PC-9 (cell line): Measurements from ENCODE around the gene ERGIC1. TPM values are rescaled to one million over a fixed set of nuclear protein-coding genes. Genes with fewer than 3 reads are reported as not detected.

Experiments
- BruUV-seq: library from RNA; stranded (reverse); fragments of 400-500 nt; replicated peaks from 2 replicates; lab custom pipeline; 2021; lab: Mats Ljungman, UMichigan
- CTCF ChIA-PET: fragments of 300-600 bp; sonication (Branson Sonifier 250); formaldehyde crosslinking; loops from one replicate; lab custom pipeline; 2022; ENCODE audit warnings: antibody characterized with exemption; lab: Charles Lee
- POLR2A ChIA-PET: fragments of 300-600 bp; sonication (Branson Sonifier 250); formaldehyde crosslinking; loops from one replicate; lab custom pipeline; 2022; ENCODE audit warnings: antibody characterized with exemption; ENCODE audit not compliant: unreplicated experiment; lab: Charles Lee
- DNase-seq, 2 experiments: peaks; one replicate each; pipeline versions ENCODE4 v3.0.0 to v3.0.0-alpha.2; 2015 to 2022; ENCODE audit warnings: mixed read lengths in 1 of 2
- H2AFZ ChIP-seq: fragments of 200-600 bp; sonication (generic); 2 replicates; pipeline ENCODE4 v1.8.1; 2017; ENCODE audit warnings: antibody characterized with exemption
- H3F3A ChIP-seq: fragments of 200-600 bp; sonication (generic); 2 replicates; pipeline ENCODE4 v1.8.1; 2017; ENCODE audit warnings: antibody characterized with exemption, mild to moderate bottlenecking, low read depth; ENCODE audit not compliant: insufficient read depth
- H3K27ac ChIP-seq: fragments of 200-600 bp; sonication (generic); 2 replicates; pipeline ENCODE4 v1.6.1; 2016; ENCODE audit warnings: mixed run types
- H3K27me3 ChIP-seq: fragments of 200-600 bp; sonication (generic); 2 replicates; pipeline ENCODE4 v1.6.1; 2016; ENCODE audit warnings: low read depth, mixed run types; ENCODE audit not compliant: insufficient read depth
- H3K36me3 ChIP-seq: fragments of 200-600 bp; sonication (generic); 2 replicates; pipeline ENCODE4 v1.6.1; 2016; ENCODE audit warnings: low read depth, mixed run types
- H3K4me1 ChIP-seq: fragments of 200-600 bp; sonication (generic); replicated peaks from 2 replicates; pipeline ENCODE4 v1.6.1; 2016; ENCODE audit warnings: mixed run types; ENCODE audit not compliant: insufficient read depth
- H3K4me2 ChIP-seq: fragments of 200-600 bp; sonication (generic); 2 replicates; pipeline ENCODE4 v1.6.1; 2017; ENCODE audit warnings: mixed run types
- H3K4me3 ChIP-seq: fragments of 200-600 bp; sonication (generic); 2 replicates; pipeline ENCODE4 v1.6.1; 2016; ENCODE audit warnings: mixed run types
- H3K79me2 ChIP-seq: fragments of 200-600 bp; sonication (generic); 2 replicates; pipeline ENCODE4 v1.6.1; 2017; ENCODE audit warnings: low read depth, mixed run types
- H3K9me2 ChIP-seq: fragments of 200-600 bp; sonication (generic); 2 replicates; pipeline ENCODE4 v1.8.1; 2017; ENCODE audit warnings: mild to moderate bottlenecking; ENCODE audit not compliant: insufficient read depth
- H3K9me3 ChIP-seq: fragments of 200-600 bp; sonication (generic); 2 replicates; pipeline ENCODE4 v1.8.1; 2016; ENCODE audit warnings: low read depth; ENCODE audit not compliant: insufficient read depth
- H4K20me1 ChIP-seq: fragments of 200-600 bp; sonication (generic); 2 replicates; pipeline ENCODE4 v1.8.1; 2017; ENCODE audit not compliant: insufficient read depth
- EZH2 ChIP-seq: fragments of 200-600 bp; sonication (generic); IDR thresholded peaks from 2 replicates; pipeline ENCODE4 v1.8.0; 2017; ENCODE audit warnings: antibody characterized with exemption, low read depth
- intact Hi-C: fragments of 100-400 bp; cut with micrococcal nuclease; formaldehyde crosslinking; loops from one replicate; pipeline ENCODE4 v1.10.0; 2022; ENCODE audit not compliant: unreplicated experiment
- total RNA-seq: library from RNA; stranded (reverse); gene quantifications from 2 replicates; pipeline ENCODE4 v1.2.3, GENCODE V29; 2021
- TF ChIP-seq, protein P1 (sequence below): fragments of 200-600 bp; sonication (generic); conservative IDR thresholded peaks from 2 replicates; pipeline ENCODE4 v1.6.1; 2017; ENCODE audit warnings: mixed run types, antibody characterized with exemption, mild to moderate bottlenecking, moderate library complexity

ERGIC1 gene
- total RNA-seq, 1 experiment from 2014 or later = 159 TPM

- H3K27me3 ChIP-seq = no peaks in the 10 kb centered on the region
- peaks cover 11% of the 10 kb centered on the region for H3K79me2 ChIP-seq
- no TSS peak for BruUV-seq
- H3K4me2 ChIP-seq = no peak overlapping the region
- H3K9me2 ChIP-seq = no peaks in the 10 kb centered on the region
- DNase-seq = no peak
- H3K4me1 ChIP-seq = peaks cover 14% of the 10 kb centered on the region
- POLR2A ChIA-PET = interaction anchor here (0.7 kb wide), 3 partner anchors 25 to 165 kb away, joined by 3 to 22 read pairs (median 3); no protein-coding TSS in a partner anchor
- no peak overlapping the region for H3K27ac ChIP-seq
- intact Hi-C loops = no loop called here
- no peaks in the 10 kb centered on the region for H4K20me1 ChIP-seq
- no peaks in the 10 kb centered on the region for H3K36me3 ChIP-seq
- CTCF ChIA-PET = no interaction called here
- no peak overlapping the region for H3K4me3 ChIP-seq
- TF ChIP-seq, protein P1, sequence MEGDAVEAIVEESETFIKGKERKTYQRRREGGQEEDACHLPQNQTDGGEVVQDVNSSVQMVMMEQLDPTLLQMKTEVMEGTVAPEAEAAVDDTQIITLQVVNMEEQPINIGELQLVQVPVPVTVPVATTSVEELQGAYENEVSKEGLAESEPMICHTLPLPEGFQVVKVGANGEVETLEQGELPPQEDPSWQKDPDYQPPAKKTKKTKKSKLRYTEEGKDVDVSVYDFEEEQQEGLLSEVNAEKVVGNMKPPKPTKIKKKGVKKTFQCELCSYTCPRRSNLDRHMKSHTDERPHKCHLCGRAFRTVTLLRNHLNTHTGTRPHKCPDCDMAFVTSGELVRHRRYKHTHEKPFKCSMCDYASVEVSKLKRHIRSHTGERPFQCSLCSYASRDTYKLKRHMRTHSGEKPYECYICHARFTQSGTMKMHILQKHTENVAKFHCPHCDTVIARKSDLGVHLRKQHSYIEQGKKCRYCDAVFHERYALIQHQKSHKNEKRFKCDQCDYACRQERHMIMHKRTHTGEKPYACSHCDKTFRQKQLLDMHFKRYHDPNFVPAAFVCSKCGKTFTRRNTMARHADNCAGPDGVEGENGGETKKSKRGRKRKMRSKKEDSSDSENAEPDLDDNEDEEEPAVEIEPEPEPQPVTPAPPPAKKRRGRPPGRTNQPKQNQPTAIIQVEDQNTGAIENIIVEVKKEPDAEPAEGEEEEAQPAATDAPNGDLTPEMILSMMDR = no peak
- no peak for TF ChIP-seq EZH2
- no peak overlapping the region for H2AFZ ChIP-seq
- peaks cover 4% of the 10 kb centered on the region; the same call in 1 of the 2 replicates for H3F3A ChIP-seq
- H3K9me3 ChIP-seq = no peaks in the 10 kb centered on the region
These were observed 40.8 kb downstream of the ERGIC1 start for GRCh38 chr5:172874647-172875504.

DNA sequence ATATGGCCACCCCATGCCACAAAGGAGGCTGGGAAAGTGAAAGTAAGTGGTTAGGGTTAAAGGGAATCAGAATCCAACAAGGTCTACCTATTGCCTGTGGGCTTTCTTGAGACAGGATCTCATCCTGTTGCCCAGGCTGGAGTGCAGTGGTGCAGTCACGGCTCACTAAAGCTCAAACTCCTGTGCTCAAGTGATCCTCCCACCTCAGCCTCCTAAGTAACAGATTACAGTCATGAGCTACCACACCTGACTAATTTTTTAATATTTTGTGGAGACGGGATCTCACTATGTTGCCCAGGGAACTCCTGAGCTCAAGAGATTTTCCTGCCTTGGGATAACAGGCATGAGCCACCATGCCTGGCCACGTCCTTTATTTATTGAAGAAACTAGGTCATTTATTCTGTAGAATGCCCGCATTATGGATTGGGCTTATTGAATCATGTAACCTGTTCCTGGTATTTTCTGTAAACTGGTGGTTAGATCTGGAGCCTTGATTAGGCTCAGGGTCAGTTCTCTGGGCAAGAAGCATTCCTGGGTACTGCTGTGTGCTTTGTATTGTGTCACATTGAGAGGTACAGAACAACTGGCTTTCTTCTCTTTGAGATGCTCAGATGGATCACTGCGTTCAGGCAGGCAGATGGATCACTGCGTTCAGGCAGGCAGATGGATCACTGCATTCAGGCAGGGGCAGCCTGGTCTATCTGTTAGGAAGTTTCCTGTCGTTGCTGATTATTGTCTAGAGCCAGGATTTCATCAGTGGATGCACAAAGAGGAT lies 41.6 kb downstream of the ERGIC1 start:
- H3K4me1 ChIP-seq = peaks cover 10% of the 10 kb centered on the region
- H3F3A ChIP-seq = 0 out of 2 replicates have a peak, but pooled peaks cover 2% of the 10 kb centered on the region
- H3K4me3 ChIP-seq = no peak overlapping the region
- intact Hi-C loops = no loop called here
- H3K27me3 ChIP-seq = no peaks in the 10 kb centered on the region
- ChIA-PET CTCF (interaction anchor here (0.6 kb wide), 1 partner anchor 16 kb away, joined by 3 read pairs; no protein-coding TSS in a partner anchor), POLR2A (interaction anchor here (0.7 kb wide), 1 partner anchor 24 kb away, joined by 3 read pairs; no protein-coding TSS in a partner anchor)
- no peaks in the 10 kb centered on the region for H3K36me3 ChIP-seq
- H3K79me2 ChIP-seq = peaks cover 11% of the 10 kb centered on the region
- no TSS peak for BruUV-seq
- H3K9me2 ChIP-seq = no peaks in the 10 kb centered on the region
- DNase-seq = peak in 1 of 2 experiments; percentile 46
- TF ChIP-seq, protein P1 = no peak
- no peak for TF ChIP-seq EZH2
- H2AFZ ChIP-seq = no peak overlapping the region
- H3K9me3 ChIP-seq = no peaks in the 10 kb centered on the region
- no peak overlapping the region for H3K27ac ChIP-seq
- H3K4me2 ChIP-seq = no peak overlapping the region
- H4K20me1 ChIP-seq = no peaks in the 10 kb centered on the region

DNA sequence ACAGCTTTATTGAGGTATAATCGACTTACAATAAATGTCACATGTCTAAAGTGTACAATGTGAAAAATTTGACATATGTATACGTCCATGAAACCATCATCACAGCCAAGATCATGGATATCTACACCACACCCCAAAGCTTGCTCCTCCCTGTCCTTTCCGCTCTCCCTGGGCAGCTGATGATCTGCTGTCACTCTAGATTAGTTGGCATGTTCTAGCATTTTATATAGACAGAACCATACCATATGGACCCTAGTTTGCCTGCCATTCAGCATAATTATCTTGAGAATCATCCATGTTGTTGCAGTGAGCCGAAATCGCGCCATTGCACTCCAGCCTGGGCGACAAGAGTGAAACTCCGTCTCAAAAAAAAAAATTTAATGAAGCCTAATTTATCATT lies 42.5 kb downstream of the ERGIC1 start:
- POLR2A ChIA-PET = no interaction called here
- Histone ChIP-seq H3K27me3 (no peaks in the 10 kb centered on the region), H4K20me1 (no peaks in the 10 kb centered on the region), H3K9me3 (no peaks in the 10 kb centered on the region), H3F3A (peaks cover 9% of the 10 kb centered on the region), H3K4me3 (no peak overlapping the region), H3K79me2 (peaks cover 17% of the 10 kb centered on the region), H2AFZ (no peak overlapping the region), H3K9me2 (no peaks in the 10 kb centered on the region), H3K36me3 (no peaks in the 10 kb centered on the region), H3K27ac (no peak overlapping the region), H3K4me1 (peaks cover 13% of the 10 kb centered on the region), H3K4me2 (no peak overlapping the region)
- DNase-seq = no peak
- TF ChIP-seq, protein P1 = no peak
- no peak for TF ChIP-seq EZH2
- no TSS peak for BruUV-seq
- intact Hi-C loops = no loop called here
- CTCF ChIA-PET = no interaction called here
